ENCODE results near the gene NEU2.

GRCh38 chr2:232984451-232985207, 47.8 kb upstream of the NEU2 start:
- TF ChIP-seq CTCF (conservative IDR thresholded peaks at IDR 0.05; ENCODE audit: low read depth, low read length) (no peak), USF2 (IDR thresholded peaks at IDR 0.05; ENCODE audit: low read depth, low read length) (no peak), NFE2L2 (IDR thresholded peaks at IDR 0.05; ENCODE audit: low read depth, low read length) (no peak), RAD21 (IDR thresholded peaks at IDR 0.05; ENCODE audit: low read length) (no peak), RFX5 (IDR thresholded peaks at IDR 0.05; ENCODE audit: low read depth, low read length) (no peak), POLR2A (IDR thresholded peaks at IDR 0.05; ENCODE audit: low read depth, low read length) (no peak)

Measured in IMR-90 (cell line).